Kidney tubule cell (primary cell): ENCODE data around the gene SNAI3.

ENCODE experiments used
- DNase-seq: peaks from one replicate; pipeline ENCODE4 v3.0.0-alpha.2; 2018; ENCODE audit warnings: low spot score

Gene SNAI3

DNA sequence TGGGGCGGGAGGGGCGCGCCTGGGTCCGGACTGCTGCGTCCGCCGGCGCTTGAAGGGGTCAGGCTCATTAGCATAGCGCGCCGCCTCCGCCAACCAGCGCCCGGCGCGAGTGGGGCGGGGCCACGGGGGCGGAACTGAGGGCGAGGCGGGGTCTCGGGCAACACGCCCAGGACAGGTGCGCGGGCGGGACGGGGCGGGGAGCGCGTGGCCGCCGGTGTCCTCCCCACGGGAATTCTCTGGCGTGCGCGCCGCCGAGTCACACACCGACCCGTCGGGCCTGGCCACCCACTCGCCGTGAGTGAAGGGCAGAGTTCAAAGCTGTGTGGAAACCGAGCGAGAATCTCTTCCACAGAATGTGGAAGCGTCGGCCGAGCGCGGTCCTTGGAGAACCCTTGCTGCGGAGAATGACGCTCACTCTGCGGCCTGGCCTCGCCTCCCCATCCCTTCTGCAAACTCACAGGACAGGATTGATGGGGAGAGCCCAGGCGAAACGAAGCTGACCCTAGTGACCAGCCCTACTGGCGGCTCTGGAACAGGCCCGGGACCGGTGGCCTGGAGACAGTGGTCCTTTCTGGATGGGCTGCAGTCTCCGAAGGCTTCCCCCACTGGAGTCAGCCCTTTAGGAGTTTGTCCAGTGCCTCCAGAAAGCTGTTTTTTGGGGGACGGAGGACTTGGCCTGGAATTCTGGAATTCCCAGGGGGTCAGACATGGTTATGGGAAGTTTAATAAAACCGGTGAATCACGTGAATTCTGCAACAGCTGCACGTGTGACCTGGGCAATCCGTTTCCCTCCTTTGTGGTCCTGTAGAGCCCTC is at the start of gene SNAI3:
Gene SNAI3, minus strand, starts transcription at position 69 of the 815 bp plus-strand sequence. CDS start 101 bp downstream, outside the sequence.
- peak; percentile 72 for DNase-seq

DNA sequence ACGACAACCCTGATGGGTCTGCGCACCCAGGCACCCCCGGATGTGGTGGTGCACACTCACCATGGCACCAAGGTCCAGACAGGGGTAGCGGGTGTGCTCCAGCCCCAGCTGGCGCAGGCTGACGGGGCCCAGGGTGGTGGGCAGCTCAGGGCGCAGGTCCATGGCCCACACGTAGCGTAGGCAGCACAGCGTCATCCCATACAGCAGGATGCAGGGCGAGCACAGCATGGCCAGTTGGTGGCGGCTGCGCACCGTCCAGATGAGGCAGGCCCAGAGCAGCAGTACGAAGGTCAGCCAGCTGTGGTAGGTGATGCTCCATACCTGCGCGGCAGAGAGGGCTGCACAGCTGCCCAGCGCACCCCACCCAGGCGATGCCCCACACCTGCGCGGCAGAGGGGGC is 49.8 kb upstream of the SNAI3 start:
- no peak for DNase-seq

DNA sequence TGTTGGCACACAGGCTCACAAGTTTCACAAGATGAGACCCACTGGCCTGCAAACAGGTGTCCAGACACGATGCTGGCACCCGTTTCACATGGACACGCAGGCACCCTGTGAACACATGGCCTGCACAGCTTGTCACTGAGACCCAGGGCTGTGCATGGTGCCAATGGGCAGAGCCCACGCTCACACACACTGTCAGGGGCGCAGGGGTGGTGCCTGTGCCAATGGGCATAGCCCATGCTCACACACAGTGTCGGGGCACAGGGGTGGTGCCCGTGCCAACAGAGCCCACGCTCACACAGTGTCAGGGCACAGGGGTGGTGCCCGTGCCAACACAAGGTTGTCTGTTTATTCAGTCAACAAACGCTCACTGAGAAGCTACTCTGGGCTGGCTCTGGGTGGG is 49.3 kb upstream of the SNAI3 start:
- DNase-seq, result no peak

DNA sequence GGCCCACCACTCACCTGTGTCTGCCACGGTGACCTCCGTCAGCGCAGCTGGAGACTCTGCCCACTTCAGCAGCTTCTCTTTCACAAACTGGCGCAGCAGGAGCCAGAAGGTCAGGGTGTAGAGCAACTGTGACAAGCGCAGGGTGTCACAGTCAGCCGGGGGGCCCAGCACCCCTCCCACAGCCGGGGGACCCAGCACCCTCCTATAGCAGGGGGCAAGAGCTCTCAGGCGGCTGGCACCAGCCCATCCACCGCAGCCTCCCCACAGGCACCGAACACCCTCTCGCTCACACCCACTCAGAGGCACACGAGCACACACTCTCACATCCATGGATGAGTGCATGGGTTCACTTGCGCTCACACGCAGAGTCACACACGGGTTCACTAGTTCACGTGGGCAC is 48.8 kb upstream of the SNAI3 start:
- no peak for DNase-seq

DNA sequence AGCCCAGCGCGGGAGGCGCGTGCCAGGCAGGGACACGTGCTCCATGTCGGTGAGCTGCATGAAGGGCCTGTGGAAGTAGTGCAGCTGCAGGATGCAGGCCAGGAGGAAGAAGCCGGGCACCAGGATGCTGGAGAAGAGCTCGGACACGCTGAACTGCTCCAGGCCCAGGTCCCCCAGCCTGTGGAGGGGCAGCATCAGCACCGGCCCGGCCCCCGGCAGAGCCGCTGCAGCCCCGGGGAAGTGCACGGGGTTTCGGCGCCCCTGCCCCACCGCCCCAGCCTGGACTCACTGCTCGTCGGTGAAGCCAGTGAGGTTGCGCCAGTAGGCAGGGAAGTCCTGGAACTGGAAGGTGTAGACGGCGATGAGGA is 48.0 kb upstream of the SNAI3 start:
- DNase-seq, result no peak

DNA sequence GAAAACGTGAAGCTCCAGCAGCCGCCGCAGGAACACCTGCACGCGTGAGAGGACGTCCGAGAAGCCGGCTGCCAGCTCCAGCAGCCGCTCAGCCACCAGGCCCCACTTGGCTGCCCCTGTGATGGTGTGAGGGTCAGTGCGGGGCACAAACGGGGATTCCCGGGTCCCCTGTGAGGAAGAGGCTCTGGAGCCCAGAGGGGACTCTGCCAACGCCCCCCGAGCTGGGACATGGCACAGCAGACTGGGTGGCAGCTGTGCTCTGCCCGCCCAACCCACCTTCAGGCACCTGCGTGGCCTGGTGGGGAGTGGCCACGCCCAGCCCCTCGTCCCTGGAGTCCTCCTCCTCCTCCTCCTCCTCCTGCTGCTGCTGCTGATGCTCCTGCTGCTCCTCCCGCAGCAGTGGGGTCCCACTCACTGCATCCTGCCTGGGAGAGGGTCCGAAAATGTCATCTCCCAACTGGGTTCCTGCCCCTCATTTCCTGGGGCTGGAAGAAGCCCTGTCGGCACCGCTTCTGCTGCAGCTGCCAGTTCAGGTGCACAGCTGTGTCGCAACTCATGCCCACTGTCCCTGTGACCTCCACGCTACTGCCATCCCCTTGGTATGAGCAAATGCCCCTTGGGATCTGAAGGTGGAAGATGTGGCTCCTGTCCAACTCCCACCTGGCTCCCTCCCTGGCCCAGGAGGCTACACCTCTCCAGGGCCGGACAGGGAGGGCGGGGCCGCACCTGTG is 47.5 kb upstream of the SNAI3 start:
- DNase-seq, result no peak

DNA sequence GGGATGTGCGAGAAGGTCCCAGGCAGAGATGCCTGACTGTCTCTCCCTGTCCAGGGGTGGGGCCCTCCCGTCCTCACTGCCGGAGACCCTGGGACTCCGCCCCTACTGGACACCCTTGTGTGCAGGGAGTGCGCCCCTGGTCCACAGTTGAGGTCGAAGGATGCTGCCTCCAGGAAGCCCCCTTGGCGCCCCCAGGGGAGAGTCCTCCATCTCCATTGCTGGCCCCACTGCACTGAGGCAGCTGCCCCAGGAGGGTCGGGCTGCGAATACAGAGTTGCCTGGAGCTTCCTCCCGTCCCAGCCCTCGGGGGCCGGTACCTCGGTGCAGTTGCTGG is 46.6 kb upstream of the SNAI3 start:
- DNase-seq, result no peak

DNA sequence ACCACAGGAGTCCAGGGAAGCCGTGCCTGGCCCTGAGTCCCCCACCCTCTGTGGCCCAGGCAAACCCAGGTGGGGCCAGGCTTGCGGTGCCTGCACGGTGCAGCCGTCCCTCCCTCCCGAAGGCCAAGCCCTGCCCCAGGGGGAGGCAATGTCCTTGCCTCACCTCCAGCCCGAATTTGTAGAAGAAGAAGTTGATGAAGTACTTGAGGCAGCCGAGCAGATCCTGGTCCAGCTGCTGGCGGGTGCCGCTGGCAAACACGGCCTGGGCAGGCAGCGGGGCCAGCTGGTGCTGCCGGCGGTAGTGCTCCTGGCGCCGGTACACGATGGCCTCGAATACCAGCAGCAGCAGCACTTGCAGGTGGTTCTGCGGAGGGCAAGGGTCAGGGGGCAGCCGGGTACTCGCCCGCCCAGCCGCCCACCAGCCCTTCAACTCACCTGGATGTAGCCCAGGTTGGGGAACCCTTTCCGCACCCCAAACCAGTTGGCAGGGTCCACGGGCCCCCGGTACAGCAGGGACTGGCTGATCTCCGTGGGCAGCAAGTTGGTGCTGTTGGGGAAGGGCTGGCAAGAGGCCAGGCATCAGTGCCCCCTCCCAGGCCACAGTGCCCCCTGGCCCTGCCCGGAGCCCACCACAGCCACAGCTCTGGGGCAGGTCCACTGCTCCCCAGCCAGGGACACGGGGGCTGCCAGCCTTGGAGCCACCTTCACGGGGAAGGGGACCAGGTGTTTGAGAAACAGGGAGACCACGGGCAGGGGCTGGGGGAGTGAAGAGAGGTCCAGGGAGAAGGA is 46.1 kb upstream of the SNAI3 start:
- DNase-seq, result no peak

DNA sequence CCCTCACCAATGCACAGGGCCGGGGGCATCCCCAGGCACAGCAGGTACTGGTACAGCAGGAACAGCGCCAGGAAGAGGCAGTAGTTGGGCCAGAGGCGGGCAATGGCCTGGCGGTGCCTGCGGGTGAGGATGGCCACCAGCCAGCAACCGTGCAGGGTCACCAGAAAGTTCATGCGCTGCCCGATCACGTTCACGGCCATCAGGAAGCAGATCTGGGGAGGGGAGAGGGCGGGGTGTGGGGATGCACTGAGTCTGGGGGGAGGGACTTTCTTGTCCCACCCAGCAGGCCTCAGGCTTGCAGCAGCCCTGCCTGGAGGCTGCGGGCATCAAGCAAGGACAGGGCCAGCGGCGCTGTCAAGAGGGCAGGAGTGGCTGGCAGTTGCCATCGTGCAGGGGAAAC is 45.4 kb upstream of the SNAI3 start:
- no peak for DNase-seq

DNA sequence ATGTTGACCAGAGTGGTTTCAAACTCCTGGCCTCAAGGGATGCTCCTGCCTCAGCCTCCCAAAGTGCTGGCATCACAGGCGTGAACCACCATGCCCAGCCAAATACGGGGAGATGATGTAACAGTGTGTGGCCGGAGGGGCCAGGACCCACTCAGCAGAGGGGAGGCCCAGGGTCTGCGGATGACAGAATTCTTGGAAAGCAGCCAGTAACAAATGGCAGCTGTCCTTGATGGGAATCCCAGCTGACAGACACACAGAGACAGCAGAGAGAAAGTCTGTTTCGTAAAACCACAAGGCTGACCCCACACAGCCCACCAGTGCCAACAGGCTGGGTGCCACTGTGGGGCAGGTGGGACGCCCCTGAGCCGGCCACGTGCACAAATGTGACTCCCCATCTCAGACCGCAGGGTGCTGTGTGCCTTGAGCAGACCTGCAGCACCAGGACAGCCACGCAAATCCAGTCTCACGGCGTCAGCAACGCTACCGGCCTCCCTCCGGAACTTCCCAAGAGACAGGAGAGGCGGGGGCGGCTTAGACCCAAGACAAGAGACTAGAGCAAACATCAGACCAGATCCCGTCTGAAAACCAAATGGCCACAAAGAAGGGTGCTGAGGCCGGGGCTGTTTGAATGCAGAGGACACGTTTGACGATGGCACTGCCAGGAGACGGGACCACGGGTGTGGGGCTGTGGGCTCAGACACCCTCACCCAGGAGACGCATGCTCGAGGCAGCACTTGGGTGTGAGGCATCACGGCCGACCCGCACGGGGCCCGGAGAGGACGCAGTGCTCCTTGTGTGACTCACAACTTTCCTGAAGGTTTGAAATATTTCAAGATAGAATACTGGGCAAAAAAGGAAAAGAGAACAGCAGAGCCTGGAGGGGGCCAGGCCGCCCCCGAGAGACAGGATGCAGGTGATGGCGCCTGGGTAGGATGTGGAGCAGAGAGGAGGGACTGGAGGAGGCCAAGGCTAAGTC is 44.6 kb upstream of the SNAI3 start:
- no peak for DNase-seq

DNA sequence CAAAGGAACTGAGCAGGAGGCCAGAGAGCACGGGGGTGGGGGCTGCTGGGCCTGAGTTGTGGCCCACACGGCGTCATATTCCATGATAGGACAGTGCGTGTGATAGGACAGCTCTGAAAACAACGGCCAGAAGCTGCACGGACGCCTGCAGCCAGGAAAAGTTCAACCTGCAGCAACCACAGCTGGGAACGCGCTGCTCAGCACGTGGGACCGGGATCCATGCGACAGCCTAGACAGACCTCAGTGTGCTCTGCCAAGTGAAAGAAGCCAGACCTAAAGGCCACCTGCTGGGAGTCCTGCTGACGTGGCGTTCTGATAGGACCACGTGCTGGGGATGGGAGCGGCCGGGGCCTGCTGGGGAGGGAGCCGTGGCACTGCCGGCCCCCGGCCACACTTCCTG is 41.6 kb upstream of the SNAI3 start:
- no peak for DNase-seq

DNA sequence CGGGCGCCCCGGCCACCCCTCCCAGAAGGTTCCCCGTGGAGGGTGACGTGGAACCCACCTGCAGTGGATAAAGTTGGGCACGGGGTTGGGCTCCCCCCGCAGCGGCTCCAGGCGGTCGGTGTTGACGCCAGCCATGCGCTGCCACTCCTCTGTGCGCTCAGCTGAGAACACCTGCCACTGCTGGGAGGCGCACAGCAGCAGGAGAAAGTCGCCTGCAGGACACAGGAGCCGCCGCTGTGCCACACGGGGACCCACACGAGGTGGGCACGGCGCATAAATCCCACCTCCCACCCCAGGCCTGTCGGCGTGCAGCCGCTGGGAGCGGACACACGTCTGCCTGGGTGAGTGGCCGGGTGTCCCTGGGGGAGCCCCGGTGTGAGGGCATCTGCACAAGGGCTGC is 40.7 kb upstream of the SNAI3 start:
- DNase-seq, result no peak

DNA sequence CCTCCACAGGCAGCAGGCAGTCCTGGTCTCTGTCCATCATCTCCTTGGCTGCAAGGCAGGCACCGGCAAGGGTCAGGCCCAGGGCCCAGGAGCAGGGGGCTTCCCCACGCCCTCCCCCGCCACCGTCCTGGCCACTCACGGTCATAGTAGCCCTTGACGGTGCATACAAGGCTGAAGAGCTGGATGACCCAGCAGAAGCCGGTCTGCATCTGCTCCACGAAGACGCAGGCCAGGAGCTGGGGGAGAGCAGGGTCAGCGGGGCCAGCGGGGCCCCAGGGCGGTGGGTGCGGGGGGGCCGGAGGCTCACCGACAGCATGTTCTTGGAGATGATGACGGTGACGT is 40.1 kb upstream of the SNAI3 start:
- no peak for DNase-seq

DNA sequence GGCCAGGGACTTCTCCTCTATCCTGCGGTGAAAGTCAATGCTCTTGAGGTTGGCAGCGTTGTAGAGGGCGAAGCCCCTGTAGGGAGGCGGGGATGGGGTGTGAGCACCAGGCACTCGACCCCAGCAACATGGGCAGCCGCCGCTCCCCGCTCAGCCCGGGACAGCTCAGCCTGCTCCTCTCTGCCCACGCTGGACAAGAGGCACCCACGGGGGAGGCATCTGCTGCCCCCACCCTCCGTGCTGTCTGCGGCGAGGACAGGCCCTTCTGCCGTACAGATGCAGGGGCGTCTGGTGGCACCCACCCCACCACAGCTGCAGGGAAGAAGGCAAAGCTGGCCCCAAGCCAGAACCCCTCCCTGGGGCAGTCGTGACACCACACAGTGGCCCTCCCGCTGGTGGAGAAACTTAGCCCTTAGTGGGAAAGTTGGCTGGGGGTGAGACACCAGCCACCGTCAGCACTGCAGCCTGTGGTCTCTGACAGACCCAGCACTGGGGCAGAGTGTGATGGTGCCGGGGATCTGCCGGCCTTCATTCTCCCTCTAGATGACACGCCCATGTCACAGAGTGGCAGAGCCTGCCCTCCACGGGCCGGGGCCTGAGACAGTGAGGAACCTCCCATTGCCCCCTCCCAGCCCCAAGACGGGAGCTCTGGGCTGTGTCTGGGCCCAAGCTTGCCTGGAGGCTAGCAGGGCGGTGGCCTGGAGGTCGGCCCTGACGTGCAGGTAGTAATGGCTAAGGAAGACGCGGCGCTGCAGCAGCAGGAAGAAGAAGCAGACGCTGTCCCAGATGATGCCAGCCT is 39.5 kb upstream of the SNAI3 start:
- DNase-seq, result no peak

DNA sequence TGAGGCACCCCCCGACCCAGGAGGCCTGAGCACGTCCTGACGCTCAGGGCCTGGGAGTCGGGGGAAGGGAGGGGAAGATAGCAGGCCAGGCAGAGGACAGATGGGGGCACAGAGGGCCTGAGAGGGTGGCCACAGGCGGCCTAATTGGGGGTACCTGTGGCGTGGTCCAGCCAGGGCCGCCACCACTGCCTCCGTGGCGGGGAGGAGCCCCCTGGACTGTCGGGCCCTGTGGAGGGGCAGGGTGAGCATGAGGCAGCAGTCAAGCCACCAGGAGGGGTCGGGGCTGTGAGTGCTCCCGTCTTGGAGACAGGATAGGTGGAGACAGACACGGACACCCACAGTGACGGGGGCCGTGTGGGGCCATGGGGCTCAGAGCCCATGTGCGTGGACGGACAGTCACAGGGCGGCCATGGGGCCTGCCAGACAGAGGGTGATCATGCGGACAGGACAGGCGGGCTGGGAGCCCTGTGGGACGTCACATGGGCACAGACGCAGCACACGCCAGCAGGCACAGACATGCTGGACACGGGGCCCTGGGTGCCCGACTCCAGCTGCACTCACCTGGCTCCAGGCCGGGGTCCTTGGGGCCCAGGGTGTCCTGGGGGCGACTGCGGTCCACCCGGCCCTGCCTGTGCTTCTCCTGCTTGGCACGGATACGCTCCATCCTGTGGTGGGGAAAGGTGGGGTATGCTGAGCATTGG is 38.7 kb upstream of the SNAI3 start:
- no peak for DNase-seq

DNA sequence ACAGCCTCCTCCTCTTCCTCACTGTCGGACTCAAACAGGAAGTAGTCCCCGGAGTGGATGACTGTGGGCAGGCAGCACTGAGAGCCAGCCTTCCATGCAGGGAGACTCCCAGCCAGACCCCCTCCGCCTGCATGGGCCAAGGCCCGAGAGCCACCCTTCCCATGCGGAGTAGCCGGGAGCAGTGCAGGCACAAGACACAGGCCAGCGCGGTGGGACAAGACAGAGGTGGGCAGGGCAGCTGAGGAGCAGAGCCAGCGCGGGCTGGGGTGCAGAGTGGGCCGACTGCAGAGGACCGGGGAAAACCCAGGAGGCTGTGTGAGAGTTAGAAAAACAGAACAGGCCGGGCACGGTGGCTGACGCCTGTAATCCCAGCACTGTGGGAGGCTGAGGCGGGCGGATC is 37.6 kb upstream of the SNAI3 start:
- DNase-seq, result no peak

DNA sequence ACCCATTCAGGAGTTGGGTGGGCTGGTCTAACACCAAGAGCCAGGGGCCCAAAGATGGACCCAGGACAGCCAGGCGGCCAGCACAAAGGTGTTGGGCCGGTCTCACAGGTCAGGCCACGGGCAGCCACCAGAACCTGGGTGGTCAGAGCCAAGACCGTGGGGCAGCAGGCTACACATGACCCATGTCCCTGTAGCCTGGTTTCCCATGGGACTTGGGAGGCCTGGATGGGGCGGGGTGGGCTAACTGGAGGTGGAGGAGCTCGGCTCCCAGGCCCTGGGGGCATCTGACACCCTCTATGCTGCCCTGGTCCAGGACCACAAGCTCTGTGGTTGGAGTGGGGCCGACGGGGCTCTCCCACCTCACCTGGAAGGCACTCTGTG is 37.2 kb upstream of the SNAI3 start:
- no peak for DNase-seq

DNA sequence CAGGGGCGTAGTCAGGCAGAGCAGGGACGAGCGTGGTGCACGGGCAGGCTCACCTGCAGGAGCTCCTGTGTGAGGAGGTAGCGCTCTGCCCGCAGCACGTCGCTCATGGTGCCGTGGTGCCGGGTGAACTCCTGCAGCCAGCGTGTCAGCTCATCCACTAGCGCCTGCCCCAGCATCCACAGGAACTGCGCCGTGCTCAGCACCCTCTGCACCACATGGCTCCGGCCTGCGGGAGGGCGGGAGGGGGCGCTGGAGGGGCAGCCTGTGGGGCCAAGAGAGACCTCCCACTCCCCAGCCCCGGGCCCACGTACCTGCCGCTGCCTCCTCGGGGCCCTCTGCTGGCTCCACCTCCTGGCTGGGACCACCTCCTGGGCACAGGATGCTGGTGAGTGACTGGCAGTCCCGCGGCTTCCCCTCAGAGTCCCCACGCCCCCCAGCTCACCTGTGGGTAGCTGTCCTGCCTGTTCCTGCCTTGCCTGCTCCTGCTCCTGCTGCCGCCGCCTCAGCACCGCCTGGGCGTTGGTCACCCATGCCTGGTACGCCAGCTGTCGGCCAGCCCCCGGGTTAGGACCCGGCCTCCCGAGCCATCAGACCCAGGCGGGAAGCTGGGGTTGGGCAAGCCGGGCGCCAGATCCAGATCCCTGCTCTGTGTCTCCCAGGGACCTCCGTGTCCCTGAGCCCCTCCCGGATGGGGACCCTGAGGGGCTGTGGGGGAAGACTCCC is 36.6 kb upstream of the SNAI3 start:
- DNase-seq, result no peak

DNA sequence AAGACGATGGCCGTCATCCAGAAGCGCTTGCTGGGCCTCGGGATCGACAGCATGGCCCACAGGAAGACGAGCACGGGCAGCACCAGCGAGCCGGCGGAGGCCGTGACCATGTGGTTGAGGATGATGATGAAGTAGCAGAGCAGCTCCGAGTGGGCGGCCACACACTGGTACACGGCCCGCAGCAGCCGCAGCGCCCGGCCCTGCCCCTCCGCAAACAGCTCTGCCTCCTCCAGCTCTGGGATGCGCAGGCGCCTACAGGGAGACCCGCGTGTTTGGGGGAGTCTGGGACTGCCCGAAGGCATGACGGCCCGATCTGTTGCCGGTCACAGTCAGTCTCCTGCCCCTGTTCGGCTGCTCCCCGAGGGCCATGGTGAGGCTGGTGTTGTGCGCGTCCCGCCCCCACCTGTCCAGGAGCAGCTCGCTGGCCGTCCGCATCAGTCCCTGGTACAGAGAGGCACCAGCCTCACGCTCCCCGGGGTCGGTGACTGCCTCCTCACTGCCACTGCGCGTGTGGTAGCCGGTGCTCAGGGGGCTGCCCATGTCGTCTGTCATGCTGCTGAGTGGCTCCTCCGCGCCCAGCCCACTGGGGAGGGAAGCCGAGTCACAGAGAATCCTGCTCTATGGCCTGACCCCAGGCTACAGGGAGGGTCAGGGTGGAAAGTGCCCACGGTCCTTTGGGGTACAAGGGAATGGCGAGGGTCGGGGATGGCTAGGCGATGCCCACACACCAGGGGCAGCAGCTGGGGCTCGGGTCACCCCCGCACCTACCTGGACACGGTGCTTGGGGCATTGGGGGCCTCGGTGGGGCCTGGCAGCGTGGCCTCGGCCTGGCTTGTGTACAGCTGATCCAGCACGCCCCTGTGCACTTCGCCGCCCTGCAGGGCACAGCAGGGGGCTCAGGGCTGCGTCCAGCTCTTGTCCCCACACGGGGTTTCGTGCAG is 35.8 kb upstream of the SNAI3 start:
- no peak for DNase-seq
